GM12878 (cell line): ENCODE measurements around the gene HS6ST3. TPM values are rescaled to one million over a fixed set of nuclear protein-coding genes. Genes with fewer than 3 reads are reported as not detected.

ENCODE experiments used
- ATAC-seq: fragments of 200-7000 bp; cut with Tn5 transposase; 3 replicates; pipeline ENCODE4 v1.9.1; 2020; ENCODE audit warnings: mild to moderate bottlenecking, moderate library complexity
- BruUV-seq: library from RNA; stranded (reverse); fragments of 400-500 nt; replicated peaks from 2 replicates; lab custom pipeline; 2021; lab: Mats Ljungman, UMichigan
- CTCF ChIA-PET: fragments of 300-600 bp; sonication (Branson Sonifier 250); formaldehyde crosslinking; extraction: SDS; loops from one replicate; lab custom pipeline; 2021; ENCODE audit warnings: inconsistent platforms; lab: Yijun Ruan, JAX
- POLR2A ChIA-PET: fragments of 350-600 bp; formaldehyde crosslinking; extraction: SDS; loops from one replicate; lab custom pipeline; 2021; ENCODE audit warnings: inconsistent platforms; lab: Charles Lee
- RAD21 ChIA-PET: fragments of 300-600 bp; sonication (Branson Sonifier 250); formaldehyde crosslinking; loops from one replicate; lab custom pipeline; 2023; ENCODE audit warnings: antibody characterized with exemption; ENCODE audit not compliant: unreplicated experiment; lab: Charles Lee
- SMC1A ChIA-PET: fragments of 300-600 bp; sonication (Branson Sonifier 250); formaldehyde crosslinking; loops from one replicate; lab custom pipeline; 2023; ENCODE audit not compliant: unreplicated experiment, uncharacterized antibody; lab: Charles Lee
- DNase-seq: peaks from one replicate; pipeline ENCODE4 v3.0.0-alpha.2; 2011; ENCODE audit warnings: low read depth, low spot score
- FAIRE-seq: peaks from 3 replicates; lab custom pipeline; 2011; peaks lifted over from hg19 to GRCh38; lab: Jason Lieb, UNC
- H2AFZ ChIP-seq: 2 replicates; pipeline ENCODE4 v1.6.0; 2011; ENCODE audit warnings: low read depth, low read length, control low read depth; ENCODE audit not compliant: control insufficient read depth
- H3K27ac ChIP-seq: 2 replicates; pipeline ENCODE4 v1.5.1; 2011; ENCODE audit warnings: control low read depth; ENCODE audit not compliant: control insufficient read depth, insufficient read depth
- H3K27me3 ChIP-seq, 2 experiments: replicated peaks in 1 of 2; 2 replicates each; pipeline versions ENCODE4 v1.6.0 to v1.6.1; 2011; ENCODE audit warnings: low read length in 1 of 2; ENCODE audit not compliant: control insufficient read depth in 2 of 2, insufficient read depth in 2 of 2
- H3K36me3 ChIP-seq, 2 experiments: 2 replicates each; pipeline ENCODE4 v1.5.1; 2011; ENCODE audit warnings: low read length in 1 of 2; ENCODE audit not compliant: control insufficient read depth in 2 of 2, insufficient read depth in 2 of 2
- H3K4me1 ChIP-seq: 2 replicates; pipeline ENCODE4 v1.6.1; 2011; ENCODE audit warnings: mild to moderate bottlenecking, low read length, moderate library complexity, mixed read lengths; ENCODE audit not compliant: control insufficient read depth, insufficient read depth
- H3K4me2 ChIP-seq: 2 replicates; pipeline ENCODE4 v1.6.0; 2011; ENCODE audit warnings: control low read depth; ENCODE audit not compliant: control insufficient read depth, insufficient read depth
- H3K4me3 ChIP-seq: fragments of 200-600 bp; sonication (generic); 2 replicates; pipeline ENCODE4 v1.5.1; 2016
- H3K79me2 ChIP-seq: 2 replicates; pipeline ENCODE4 v1.6.0; 2011; ENCODE audit warnings: low read length; ENCODE audit not compliant: control insufficient read depth, insufficient read depth
- H3K9ac ChIP-seq: 2 replicates; pipeline ENCODE4 v1.8.0; 2011; ENCODE audit warnings: low read length, control low read depth, mixed read lengths; ENCODE audit not compliant: control insufficient read depth, insufficient read depth
- H3K9me3 ChIP-seq: replicated peaks from 3 replicates; pipeline ENCODE4 v1.5.1; 2011; ENCODE audit warnings: mild to moderate bottlenecking, low read length; ENCODE audit not compliant: control insufficient read depth, insufficient read depth
- H4K20me1 ChIP-seq: 2 replicates; pipeline ENCODE4 v1.6.0; 2011; ENCODE audit not compliant: control insufficient read depth, insufficient read depth
- ATF2 ChIP-seq: IDR thresholded peaks from 2 replicates; pipeline ENCODE4 v1.6.1; 2012; ENCODE audit warnings: low read length, inconsistent platforms
- BCLAF1 ChIP-seq: fragments of 450-650 bp; IDR thresholded peaks from 2 replicates; pipeline ENCODE4 v1.6.1; 2017; ENCODE audit warnings: antibody characterized with exemption, mild to moderate bottlenecking, moderate library complexity
- ELK1 ChIP-seq: IDR thresholded peaks from 2 replicates; pipeline ENCODE4 v1.6.1; 2012; ENCODE audit warnings: low read depth, low read length, improper control_type of control experiment
- NR2C1 ChIP-seq: fragments of 450-650 bp; IDR thresholded peaks from 2 replicates; pipeline ENCODE4 v1.6.1; 2017; ENCODE audit warnings: antibody characterized with exemption, mild to moderate bottlenecking, moderate library complexity
- POLR2A ChIP-seq: IDR thresholded peaks from 2 replicates; pipeline ENCODE4 v1.6.1; 2011; ENCODE audit warnings: low read depth, mild to moderate bottlenecking, low read length
- RB1 ChIP-seq: fragments of 450-650 bp; formaldehyde crosslinking; IDR thresholded peaks from 2 replicates; pipeline ENCODE4 v1.6.1; 2017; ENCODE audit warnings: mild to moderate bottlenecking, borderline replicate concordance
- ZNF384 ChIP-seq: IDR thresholded peaks from 2 replicates; pipeline ENCODE4 v1.6.1; 2012; ENCODE audit warnings: low read depth, mild to moderate bottlenecking, low read length, improper control_type of control experiment, borderline replicate concordance
- WGBS: methylation state at CpG from one replicate; pipeline ENCODE4 v1.1.6; 2016; ENCODE audit warnings: low lambda C conversion rate; ENCODE audit not compliant: insufficient replicate concordance, insufficient coverage; ENCODE audit errors: missing lambda C conversion rate; 5-methylcytosine and 5-hydroxymethylcytosine counted together
- in situ Hi-C: fragments of 300-500 bp; cut with MboI; formaldehyde crosslinking; loops from 9 replicates; pipeline ENCODE4 v1.14.3; 2018; ENCODE audit warnings: mixed read lengths
- intact Hi-C: fragments of 100-400 bp; cut with micrococcal nuclease; formaldehyde crosslinking; loops from one replicate; pipeline ENCODE4 v1.14.2; 2022; ENCODE audit not compliant: unreplicated experiment
- polyA plus RNA-seq, 11 experiments: library from polyadenylated mRNA; depleted of rRNA in 4 of 11; unstranded in 6 of 11; stranded (reverse) in 5 of 11; fragments of >200 nt; fragmentation: Nextera tagmentation in 4 of 11; fragmentation: Illumina TruSeq in 1 of 11; extraction: Ambion mirVana in 4 of 11; extraction: Trizol in 1 of 11; gene quantifications; 1 replicate in 1 of 11; 2 replicates in 10 of 11; pipeline versions ENCODE4 v1.2.1 to v1.2.3, GENCODE V29; 2011 to 2016; ENCODE audit warnings: inconsistent platforms in 2 of 11, missing spikeins in 2 of 11, low read depth in 1 of 11
- total RNA-seq, 4 experiments: library from RNA; depleted of rRNA in 3 of 4; stranded (reverse); fragments of >200 nt in 3 of 4; fragmentation: Illumina TruSeq in 1 of 4; extraction: Trizol in 1 of 4; gene quantifications; 2 replicates each; pipeline versions ENCODE4 v1.2.1 to v1.2.3, GENCODE V29; 2013 to 2021

Gene HS6ST3
- total and polyA plus RNA-seq, 10 of the 15 experiments (the other 5 are each of a cell fraction or from before 2014, with no cell fraction given) = under 0.01 to 2.9 TPM; not detected in 8

GRCh38 chr13:96673825-96674224 is 583.9 kb downstream of the HS6ST3 start:
- H3K9ac ChIP-seq = no peak overlapping the region
- POLR2A ChIA-PET = no interaction called here
- FAIRE-seq (no peak), DNase-seq (no peak), ATAC-seq (no peak)
- intact Hi-C loops (no loop called here), in situ Hi-C loops (no loop called here)
- no peaks in the 10 kb centered on the region for H3K27me3 ChIP-seq
- H3K4me2 ChIP-seq = no peak overlapping the region
- SMC1A ChIA-PET = no interaction called here
- no peak overlapping the region for H3K4me3 ChIP-seq
- H4K20me1 ChIP-seq = no peaks in the 10 kb centered on the region
- no peaks in the 10 kb centered on the region for H3K4me1 ChIP-seq
- 6% methylated on average over 3 of the region's 3 CpGs for WGBS
- RAD21 ChIA-PET = no interaction called here
- CTCF ChIA-PET = no interaction called here
- no peaks in the 10 kb centered on the region for H3K9me3 ChIP-seq
- no peak overlapping the region for H3K27ac ChIP-seq
- H3K36me3 ChIP-seq = no peaks in the 10 kb centered on the region
- BruUV-seq = no TSS peak
- H2AFZ ChIP-seq = no peak overlapping the region
- no peaks in the 10 kb centered on the region for H3K79me2 ChIP-seq
- TF ChIP-seq RB1 (no peak), ATF2 (no peak), ELK1 (no peak), POLR2A (no peak), BCLAF1 (no peak), ZNF384 (no peak), NR2C1 (no peak)
